Gastrocnemius medialis (tissue), 4 donors: ENCODE results near the gene PRELP.

Source experiments
- POLR2A ChIP-seq, 2 donors: fragments of 450-650 bp; IDR thresholded peaks; one replicate each; pipeline ENCODE4 v1.6.1; 2017; ENCODE audit warnings: antibody characterized with exemption in 2 of 2, mild to moderate bottlenecking in 2 of 2, moderate library complexity in 2 of 2
- TF ChIP-seq, protein P1 (sequence below), 5 experiments: fragments of 450-650 bp in 3 of 5; fragments of 200-600 bp in 2 of 5; sonication (generic) in 2 of 5; IDR thresholded peaks in 4 of 5; conservative IDR thresholded peaks in 1 of 5; 1 replicate in 4 of 5; 2 replicates in 1 of 5; pipeline ENCODE4 v1.5.1; 2016 to 2019; ENCODE audit warnings: antibody characterized with exemption in 5 of 5, mild to moderate bottlenecking in 3 of 5, moderate library complexity in 3 of 5

DNA sequence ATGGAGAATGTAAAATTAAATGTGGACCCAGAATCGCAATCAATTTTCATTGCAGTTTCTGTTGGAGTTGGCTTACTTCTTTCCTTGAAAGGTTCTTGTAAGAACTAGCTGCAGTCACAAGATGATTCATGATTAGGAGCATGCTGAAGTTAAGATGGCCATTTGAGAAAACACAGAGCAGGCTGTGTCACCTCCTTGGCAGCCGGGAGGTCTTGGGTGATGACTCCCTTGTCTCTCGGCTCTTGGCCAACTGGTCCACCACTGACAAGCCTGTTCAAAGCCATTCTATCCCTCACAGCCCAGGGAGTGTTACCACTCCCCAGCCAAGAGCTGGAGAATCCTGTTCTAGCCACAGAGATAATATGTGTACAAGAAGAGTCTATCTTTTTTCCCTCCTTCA lies 58.9 kb downstream of the PRELP start:
- TF ChIP-seq, protein P1, sequence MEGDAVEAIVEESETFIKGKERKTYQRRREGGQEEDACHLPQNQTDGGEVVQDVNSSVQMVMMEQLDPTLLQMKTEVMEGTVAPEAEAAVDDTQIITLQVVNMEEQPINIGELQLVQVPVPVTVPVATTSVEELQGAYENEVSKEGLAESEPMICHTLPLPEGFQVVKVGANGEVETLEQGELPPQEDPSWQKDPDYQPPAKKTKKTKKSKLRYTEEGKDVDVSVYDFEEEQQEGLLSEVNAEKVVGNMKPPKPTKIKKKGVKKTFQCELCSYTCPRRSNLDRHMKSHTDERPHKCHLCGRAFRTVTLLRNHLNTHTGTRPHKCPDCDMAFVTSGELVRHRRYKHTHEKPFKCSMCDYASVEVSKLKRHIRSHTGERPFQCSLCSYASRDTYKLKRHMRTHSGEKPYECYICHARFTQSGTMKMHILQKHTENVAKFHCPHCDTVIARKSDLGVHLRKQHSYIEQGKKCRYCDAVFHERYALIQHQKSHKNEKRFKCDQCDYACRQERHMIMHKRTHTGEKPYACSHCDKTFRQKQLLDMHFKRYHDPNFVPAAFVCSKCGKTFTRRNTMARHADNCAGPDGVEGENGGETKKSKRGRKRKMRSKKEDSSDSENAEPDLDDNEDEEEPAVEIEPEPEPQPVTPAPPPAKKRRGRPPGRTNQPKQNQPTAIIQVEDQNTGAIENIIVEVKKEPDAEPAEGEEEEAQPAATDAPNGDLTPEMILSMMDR (IDR thresholded peaks at IDR 0.05 in 4 of 5, conservative IDR thresholded peaks at IDR 0.05 in 1 of 5): no peak
- no peak for TF ChIP-seq POLR2A (IDR thresholded peaks at IDR 0.05)
